ENCODE results near the gene SAMD1. TPM values are rescaled to one million over a fixed set of nuclear protein-coding genes. Genes with fewer than 3 reads are reported as not detected.

SAMD1 gene
- total RNA-seq (2011; cell fraction: chromatin; rRNA removed; ENCODE audit: low replicate concordance), result 9.8 and 27.6 TPM in 2 replicates
- total RNA-seq (2011; cell fraction: nucleolus; rRNA removed), result 23.5 and 24.9 TPM in 2 replicates
- total RNA-seq (2011; cell fraction: nucleoplasm; rRNA removed), result 12.7 and 15.1 TPM in 2 replicates
- total RNA-seq (2014; rRNA removed) (65.4 and 71.9 TPM in 2 replicates), total RNA-seq (2014; rRNA removed; fragmentation: Illumina TruSeq; extraction: Trizol) (15.4 and 16.0 TPM in 2 replicates), total RNA-seq (2015; rRNA removed; fragmentation: Illumina TruSeq; extraction: Trizol) (43.5 and 51.7 TPM in 2 replicates), total RNA-seq (2021) (85.9 and 96.0 TPM in 2 replicates), polyA plus RNA-seq (2011; rRNA removed) (14.3 and 14.8 TPM in 2 replicates), polyA plus RNA-seq (2014; fragmentation: Illumina TruSeq; extraction: Trizol) (45.7 and 48.9 TPM in 2 replicates), polyA plus RNA-seq (2014; fragmentation: Nextera tagmentation; extraction: Ambion mirVana) (1 to 10 TPM; 2.9 to 3.1 TPM), polyA plus RNA-seq (2014; rRNA removed) (44.5 and 47.8 TPM in 2 replicates), polyA minus RNA-seq (2011; rRNA and poly(A)+ RNA removed) (4.1 and 7.6 TPM in 2 replicates), Bru-seq, nascent RNA (percentile 66 among the genes with signal in this experiment), BruChase-seq, experiment 1, labeled RNA remaining after a 2-hour chase (percentile 71 among the genes with signal in this experiment), BruChase-seq, experiment 2, labeled RNA remaining after a 6-hour chase (percentile 77 among the genes with signal in this experiment)
- 15.9 and 30.2 TPM in 2 replicates for polyA plus RNA-seq (2011; cell fraction: cytosol; rRNA removed)
- polyA plus RNA-seq (2011; cell fraction: nucleus; rRNA removed), result 34.7 and 64.0 TPM in 2 replicates
- 39.1 and 39.7 TPM in 2 replicates for polyA plus RNA-seq (2012)
- 22.9 and 32.7 TPM in 2 replicates for polyA minus RNA-seq (2011; cell fraction: cytosol; rRNA and poly(A)+ RNA removed)
- 4.8 and 5.0 TPM in 2 replicates for polyA minus RNA-seq (2011; cell fraction: nucleus; rRNA and poly(A)+ RNA removed)
- long read RNA-seq, experiment 1, transcript SAMD1-202 (5 exons, 2,164 nt), result major isoform, 82 of 198 reads
- long read RNA-seq, experiment 1, partial matches to known transcripts, result 22 of 198 reads
- long read RNA-seq, experiment 1, other reads (novel, unspliced or antisense), result 94 of 198 reads
- long read RNA-seq, experiment 2, transcript SAMD1-202 (5 exons, 2,164 nt), result major isoform, 37 of 73 reads
- long read RNA-seq, experiment 2, partial matches to known transcripts, result 17 of 73 reads
- long read RNA-seq, experiment 2, other reads (novel, unspliced or antisense), result 19 of 73 reads
- long read RNA-seq, experiment 3, partial matches to known transcripts, result 5 of 6 reads
- long read RNA-seq, experiment 3, other reads (novel, unspliced or antisense), result 1 of 6 reads

DNA sequence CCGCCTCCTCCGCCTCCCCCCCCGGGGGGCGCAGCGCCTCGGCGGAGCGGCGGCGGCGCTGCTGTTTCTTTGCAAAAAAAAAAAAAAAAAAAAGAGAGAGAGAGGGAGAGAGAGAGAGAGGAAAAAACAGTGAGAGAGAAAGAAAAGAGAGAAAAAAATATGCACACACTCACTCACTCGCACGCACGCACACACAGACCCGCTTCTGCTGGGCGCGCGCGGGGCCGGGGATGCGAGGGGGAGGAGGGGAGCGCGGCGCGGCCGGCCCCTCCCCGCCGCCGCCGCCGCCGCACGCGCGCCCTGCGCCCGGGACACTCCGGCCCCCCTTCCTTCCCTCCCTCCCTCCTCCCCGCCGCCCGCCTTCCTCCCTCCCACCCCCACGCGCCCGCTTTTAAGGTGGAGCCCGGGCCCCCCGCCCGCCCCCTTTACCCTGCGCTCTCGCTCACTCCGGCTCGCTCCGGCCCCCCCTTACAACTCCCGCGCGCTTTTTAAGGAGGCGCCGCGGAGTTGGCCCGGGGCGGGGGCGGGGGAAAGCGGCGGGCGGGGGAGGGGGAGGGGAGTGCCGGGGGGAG, at the start of gene SAMD1:
TSS of gene SAMD1 (minus strand) at position 243 of the 572 bp plus-strand sequence.
- intact Hi-C loops (cut with micrococcal nuclease), result loop anchor here (2.0 kb wide), 1 partner anchor 46 kb away; the partner anchor contains the start of gene ASF1B
- Histone ChIP-seq H3K9me3 (replicated peaks; ENCODE audit: control insufficient read depth, insufficient read depth, low read depth, low read length) (peaks cover 10% of the 10 kb centered on the region), H3K27ac (ENCODE audit: extremely low read depth, low read depth, low read length) (peak within 1 kb of the TSS; percentile 97), H3K4me2 (ENCODE audit: insufficient read depth, low read length) (peak within 1 kb of the TSS; percentile 96), H2AFZ (ENCODE audit: low read depth, low read length) (peak within 1 kb of the TSS; percentile 90), H3K9ac (ENCODE audit: insufficient read depth in 1 of 2, low read depth in 2 of 2, low read length in 2 of 2) (peak within 1 kb of the TSS; percentile 87 to 95), H3K4me3 (peak within 1 kb of the TSS; percentile 94), H3K9me1 (ENCODE audit: control insufficient read depth, insufficient read depth, low read length) (no peaks in the 10 kb centered on the region), H3K27me3 (ENCODE audit: control insufficient read depth in 2 of 2, insufficient read depth in 2 of 2, low read length in 2 of 2) (no peaks in the 10 kb centered on the region), H3K36me3 (ENCODE audit: control insufficient read depth, insufficient read depth, low read length) (peaks cover 22% of the 10 kb centered on the region; the same call in 2 of the 3 replicates), H3K4me1 (replicated peaks in 1 of 2; ENCODE audit: control insufficient read depth in 2 of 2, insufficient read depth in 2 of 2, low read length in 2 of 2) (peaks cover 8 to 33% of the 10 kb centered on the region in 2 experiments; a peak in 3 of 5 replicates), H3K79me2 (ENCODE audit: control insufficient read depth, insufficient read depth, low read length) (peaks cover 11% of the 10 kb centered on the region), H4K20me1 (replicated peaks; ENCODE audit: control insufficient read depth, insufficient read depth, low read length) (no peaks in the 10 kb centered on the region)
- BruUV-seq (replicated peaks), result no TSS peak
- CTCF ChIA-PET (ENCODE audit: low intra/inter-chr PET ratio), result interaction anchor here (0.6 kb wide), 1 partner anchor 75 kb away, joined by 3 read pairs; no protein-coding TSS in a partner anchor
- no CpG with 5 or more reads among the region's 65 CpGs for WGBS (ENCODE audit: insufficient coverage, low coverage, missing lambda C conversion rate)
- in situ Hi-C loops (cut with MboI), result no loop called here
- DNase-seq (ENCODE audit: extremely low read depth in 1 of 4, low spot score in 3 of 4), result peak; percentile 87 to 96 (median 90)
- no peak for FAIRE-seq
- POLR2A ChIA-PET, result no interaction called here
- ATAC-seq, result peak; percentile 60
- no peak for TF ChIP-seq JUN (IDR thresholded peaks at IDR 0.05; ENCODE audit: borderline replicate concordance, low read depth, low read length)
- TF ChIP-seq JUN (CRISPR knock-in tag; IDR thresholded peaks at IDR 0.05; ENCODE audit: borderline replicate concordance), result no peak
- TF ChIP-seq ZNF212 (CRISPR knock-in tag; IDR thresholded peaks at IDR 0.05), result no peak
- TF ChIP-seq RB1 (IDR thresholded peaks at IDR 0.05; ENCODE audit: low read depth), result 0 out of 2 replicates have a peak, but pooled peaks have one; percentile 33
- no peak for TF ChIP-seq MAFF (IDR thresholded peaks at IDR 0.05; ENCODE audit: low read length)
- no peak for TF ChIP-seq ZNF583 (CRISPR knock-in tag; IDR thresholded peaks at IDR 0.05)
- no peak for TF ChIP-seq ZNF133 (CRISPR knock-in tag; IDR thresholded peaks at IDR 0.05)
- peak; percentile 13; the same call in 1 of the 2 replicates for TF ChIP-seq ZBTB7A (IDR thresholded peaks at IDR 0.05; ENCODE audit: borderline replicate concordance, control insufficient read depth, low read depth, low read length)
- peak; percentile 12 for TF ChIP-seq NEUROD1 (IDR thresholded peaks at IDR 0.05; ENCODE audit: borderline replicate concordance, low read depth, low read length, partially characterized antibody)
- TF ChIP-seq NFIX (CRISPR knock-in tag; IDR thresholded peaks at IDR 0.05; ENCODE audit: low read depth), result no peak
- no peak for TF ChIP-seq XRCC5 (IDR thresholded peaks at IDR 0.05; ENCODE audit: low read depth, low read length)
- TF ChIP-seq SMAD4 (CRISPR knock-in tag; conservative IDR thresholded peaks at IDR 0.05), result peak; percentile 44
- TF ChIP-seq FOSL1 (tag; conservative IDR thresholded peaks at IDR 0.05), result 0 out of 2 replicates have a peak, but pooled peaks have one; percentile 18
- peak in 1 of 3 experiments; percentile 4 for TF ChIP-seq YY1 (IDR thresholded peaks at IDR 0.05; ENCODE audit: borderline replicate concordance in 1 of 3, control insufficient read depth in 1 of 3, extremely low read depth in 1 of 3, insufficient read depth in 3 of 3, insufficient read length in 1 of 3, insufficient replicate concordance in 2 of 3, low read depth in 1 of 3, low read length in 2 of 3)
- no peak for TF ChIP-seq SOX6 (IDR thresholded peaks at IDR 0.05)
